Measurements from ENCODE around the gene TREM2.

TREM2 gene

GRCh38 chr6:41182069-41183034, 19.4 kb upstream of the TREM2 start:
- DNase-seq: no peak

GRCh38 chr6:41181566-41181965, 18.6 kb upstream of the TREM2 start:
- no peak for DNase-seq

GRCh38 chr6:41179163-41179562, 16.2 kb upstream of the TREM2 start:
- DNase-seq: no peak

GRCh38 chr6:41177695-41178094, 14.8 kb upstream of the TREM2 start:
- no peak for DNase-seq

GRCh38 chr6:41177287-41177686, 14.4 kb upstream of the TREM2 start:
- DNase-seq: no peak

- DNase-seq: no peak
Observed at GRCh38 chr6:41176189-41176588, 13.3 kb upstream of the TREM2 start.

- no peak for DNase-seq
Observed at GRCh38 chr6:41175084-41175483, 12.2 kb upstream of the TREM2 start.

- DNase-seq: no peak
Observed at GRCh38 chr6:41174610-41175009, 11.7 kb upstream of the TREM2 start.

GRCh38 chr6:41171908-41172307, 9.0 kb upstream of the TREM2 start:
- DNase-seq: no peak

GRCh38 chr6:41170547-41171160, 7.7 kb upstream of the TREM2 start:
- DNase-seq: no peak

- DNase-seq: no peak
Observed at GRCh38 chr6:41167173-41167963, 4.5 kb upstream of the TREM2 start.

GRCh38 chr6:41164551-41165120, 1.7 kb upstream of the TREM2 start:
- no peak for DNase-seq

- DNase-seq: no peak
Observed at GRCh38 chr6:41163419-41163717, 452 bp upstream of the TREM2 start.

- DNase-seq: no peak
Observed at GRCh38 chr6:41161851-41162552, 914 bp downstream of the TREM2 start.

GRCh38 chr6:41161380-41161779, 1.5 kb downstream of the TREM2 start:
- DNase-seq: no peak

- no peak for DNase-seq
Observed at GRCh38 chr6:41160933-41161332, 2.0 kb downstream of the TREM2 start.

- DNase-seq: no peak
Observed at GRCh38 chr6:41159415-41160082, 3.4 kb downstream of the TREM2 start.

GRCh38 chr6:41157323-41157722, 5.6 kb downstream of the TREM2 start:
- no peak for DNase-seq

- no peak for DNase-seq
Observed at GRCh38 chr6:41156771-41157170, 6.1 kb downstream of the TREM2 start.

- DNase-seq: no peak
Observed at GRCh38 chr6:41156001-41156400, 6.9 kb downstream of the TREM2 start.

GRCh38 chr6:41155132-41155805, 7.6 kb downstream of the TREM2 start:
- no peak for DNase-seq
